Panc1 (cell line): ENCODE data around the gene ZBTB7C. TPM values are rescaled to one million over a fixed set of nuclear protein-coding genes. Genes with fewer than 3 reads are reported as not detected.

Source experiments
- ATAC-seq: fragments of 200-7000 bp; cut with Tn5 transposase; 2 replicates; pipeline ENCODE4 v1.9.1; 2020; ENCODE audit warnings: mild to moderate bottlenecking, moderate library complexity
- BruUV-seq: library from RNA; stranded (reverse); fragments of 400-500 nt; replicated peaks from 2 replicates; lab custom pipeline; 2021; lab: Mats Ljungman, UMichigan
- CTCF ChIA-PET: fragments of 300-600 bp; sonication (Branson Sonifier 250); formaldehyde crosslinking; loops from one replicate; lab custom pipeline; 2022; ENCODE audit warnings: antibody characterized with exemption; lab: Charles Lee
- POLR2A ChIA-PET: fragments of 300-600 bp; sonication (Branson Sonifier 250); formaldehyde crosslinking; loops from one replicate; lab custom pipeline; 2022; ENCODE audit warnings: antibody characterized with exemption; lab: Charles Lee
- DNase-seq: peaks from one replicate; pipeline ENCODE4 v3.0.0-alpha.2; 2010; ENCODE audit warnings: low read depth, low spot score
- H3K27ac ChIP-seq: 2 replicates; pipeline ENCODE4 v1.5.1; 2011; ENCODE audit warnings: mild to moderate bottlenecking, low read length, inconsistent platforms
- H3K27me3 ChIP-seq: fragments of 200-500 bp; sonication (Bioruptor generic); 2 replicates; pipeline ENCODE4 v1.6.0; 2014; ENCODE audit warnings: low read length, inconsistent platforms; ENCODE audit not compliant: control insufficient read depth, insufficient read depth
- H3K36me3 ChIP-seq: fragments of 200-500 bp; sonication (Bioruptor generic); 2 replicates; pipeline ENCODE4 v1.5.1; 2014; ENCODE audit warnings: inconsistent platforms, mild to moderate bottlenecking, low read length, moderate library complexity; ENCODE audit not compliant: control insufficient read depth, insufficient read depth
- H3K4me1 ChIP-seq: 2 replicates; pipeline ENCODE4 v1.5.1; 2011; ENCODE audit warnings: inconsistent platforms, mild to moderate bottlenecking, low read length, moderate library complexity; ENCODE audit not compliant: control insufficient read depth, insufficient read depth
- H3K4me3 ChIP-seq, 2 experiments: 2 replicates each; pipeline ENCODE4 v1.5.1; 2011 to 2012; ENCODE audit warnings: low read depth in 2 of 2, low read length in 2 of 2, mild to moderate bottlenecking in 2 of 2, inconsistent platforms in 1 of 2, moderate library complexity in 1 of 2
- H3K9me3 ChIP-seq: fragments of 200-500 bp; sonication (Bioruptor generic); 2 replicates; pipeline ENCODE4 v1.5.1; 2014; ENCODE audit warnings: low read depth, mild to moderate bottlenecking, inconsistent platforms, low read length, moderate library complexity; ENCODE audit not compliant: control insufficient read depth, insufficient read depth
- POLR2AphosphoS5 ChIP-seq: IDR thresholded peaks from 2 replicates; pipeline ENCODE4 v1.6.1; 2012; ENCODE audit warnings: mild to moderate bottlenecking, low read depth, low read length, moderate library complexity
- REST ChIP-seq, 2 experiments: IDR thresholded peaks; 2 replicates each; pipeline ENCODE4 v1.6.1; 2011 to 2012; ENCODE audit warnings: low read depth in 2 of 2, control low read depth in 1 of 2, low read length in 1 of 2, mild to moderate bottlenecking in 1 of 2, moderate library complexity in 1 of 2; ENCODE audit not compliant: insufficient read depth in 1 of 2
- SIN3A ChIP-seq: IDR thresholded peaks from 2 replicates; pipeline ENCODE4 v1.6.1; 2012; ENCODE audit warnings: low read depth, mild to moderate bottlenecking, low read length, moderate library complexity, borderline replicate concordance; ENCODE audit not compliant: insufficient read depth
- TCF7L2 ChIP-seq: IDR thresholded peaks from 2 replicates; pipeline ENCODE4 v1.6.1; 2011; ENCODE audit warnings: mild to moderate bottlenecking, low read depth, low read length, inconsistent platforms
- in situ Hi-C: cut with HindIII; loops from 2 replicates; pipeline ENCODE4 v1.10.0; 2016; ENCODE audit warnings: low sequenced_read_pairs, low pct_unique_long_range_greater_than_20kb
- intact Hi-C: fragments of 100-400 bp; cut with micrococcal nuclease; formaldehyde crosslinking; loops from one replicate; pipeline ENCODE4 v1.10.0; 2022; ENCODE audit not compliant: unreplicated experiment
- total RNA-seq: library from RNA; stranded (reverse); gene quantifications from one replicate; pipeline ENCODE4 v1.2.1, GENCODE V29; 2021; ENCODE audit not compliant: unreplicated experiment
- TF ChIP-seq, protein P1 (sequence below): fragments of 450-650 bp; IDR thresholded peaks from 2 replicates; pipeline ENCODE4 v1.5.1; 2017; ENCODE audit warnings: mild to moderate bottlenecking

ZBTB7C gene
- total RNA-seq, 1 experiment from 2014 or later, result 0.03 TPM

- Histone ChIP-seq H3K4me1 (no peaks in the 10 kb centered on the region), H3K4me3 (no peak overlapping the region)
- no TSS peak for BruUV-seq
Measured at GRCh38 chr18:48060970-48061369, 348.2 kb downstream of the ZBTB7C start.

DNA sequence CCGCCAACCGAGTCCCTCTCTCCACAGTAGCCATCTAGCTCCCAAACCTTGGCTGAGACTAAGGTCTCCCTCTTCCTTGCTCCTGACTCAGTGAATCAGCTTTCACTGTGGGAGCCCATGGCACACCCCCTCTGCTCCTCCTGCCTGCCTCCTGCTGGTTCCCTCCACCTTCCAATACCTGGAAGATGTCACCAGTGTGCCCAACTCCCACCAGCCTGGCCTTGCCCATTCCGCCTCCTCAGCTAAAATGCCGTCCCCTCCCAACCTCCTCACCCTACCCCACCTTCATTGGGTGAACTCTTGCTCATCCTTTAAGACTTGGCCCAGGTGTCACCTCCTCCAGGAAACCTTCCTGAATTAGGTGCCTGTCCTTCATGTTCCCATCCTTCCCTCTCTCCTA lies 348.8 kb downstream of the ZBTB7C start:
- in situ Hi-C loops (no loop called here), intact Hi-C loops (no loop called here)
- no peaks in the 10 kb centered on the region for H3K4me1 ChIP-seq
- H3K9me3 ChIP-seq, result no peaks in the 10 kb centered on the region
- DNase-seq, result no peak
- ATAC-seq, result no peak
- no peaks in the 10 kb centered on the region for H3K36me3 ChIP-seq
- no TSS peak for BruUV-seq
- TF ChIP-seq POLR2AphosphoS5 (no peak), SIN3A (no peak), REST (IDR thresholded peaks at IDR 0.05; ENCODE audit: insufficient read depth in 1 of 2, low read depth in 2 of 2, low read length in 1 of 2) (no peak), TCF7L2 (no peak)
- TF ChIP-seq, protein P1, sequence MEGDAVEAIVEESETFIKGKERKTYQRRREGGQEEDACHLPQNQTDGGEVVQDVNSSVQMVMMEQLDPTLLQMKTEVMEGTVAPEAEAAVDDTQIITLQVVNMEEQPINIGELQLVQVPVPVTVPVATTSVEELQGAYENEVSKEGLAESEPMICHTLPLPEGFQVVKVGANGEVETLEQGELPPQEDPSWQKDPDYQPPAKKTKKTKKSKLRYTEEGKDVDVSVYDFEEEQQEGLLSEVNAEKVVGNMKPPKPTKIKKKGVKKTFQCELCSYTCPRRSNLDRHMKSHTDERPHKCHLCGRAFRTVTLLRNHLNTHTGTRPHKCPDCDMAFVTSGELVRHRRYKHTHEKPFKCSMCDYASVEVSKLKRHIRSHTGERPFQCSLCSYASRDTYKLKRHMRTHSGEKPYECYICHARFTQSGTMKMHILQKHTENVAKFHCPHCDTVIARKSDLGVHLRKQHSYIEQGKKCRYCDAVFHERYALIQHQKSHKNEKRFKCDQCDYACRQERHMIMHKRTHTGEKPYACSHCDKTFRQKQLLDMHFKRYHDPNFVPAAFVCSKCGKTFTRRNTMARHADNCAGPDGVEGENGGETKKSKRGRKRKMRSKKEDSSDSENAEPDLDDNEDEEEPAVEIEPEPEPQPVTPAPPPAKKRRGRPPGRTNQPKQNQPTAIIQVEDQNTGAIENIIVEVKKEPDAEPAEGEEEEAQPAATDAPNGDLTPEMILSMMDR, result no peak
- no peaks in the 10 kb centered on the region; the same call in 1 of the 2 replicates for H3K27me3 ChIP-seq
- ChIA-PET CTCF (no interaction called here), POLR2A (no interaction called here)
- no peak overlapping the region for H3K4me3 ChIP-seq
- no peak overlapping the region for H3K27ac ChIP-seq

More at GRCh38 chr18:48060970-48061369, 348.2 kb downstream of the ZBTB7C start:
- no peaks in the 10 kb centered on the region for H3K36me3 ChIP-seq
- no peak for DNase-seq
- in situ Hi-C loops, result no loop called here
- TF ChIP-seq TCF7L2 (no peak), SIN3A (no peak)
- POLR2A ChIA-PET, result no interaction called here
- CTCF ChIA-PET, result no interaction called here
- H3K27me3 ChIP-seq, result no peaks in the 10 kb centered on the region; the same call in 1 of the 2 replicates
- ATAC-seq, result no peak
- intact Hi-C loops, result no loop called here
- H3K9me3 ChIP-seq, result no peaks in the 10 kb centered on the region
- H3K27ac ChIP-seq, result no peak overlapping the region

DNA sequence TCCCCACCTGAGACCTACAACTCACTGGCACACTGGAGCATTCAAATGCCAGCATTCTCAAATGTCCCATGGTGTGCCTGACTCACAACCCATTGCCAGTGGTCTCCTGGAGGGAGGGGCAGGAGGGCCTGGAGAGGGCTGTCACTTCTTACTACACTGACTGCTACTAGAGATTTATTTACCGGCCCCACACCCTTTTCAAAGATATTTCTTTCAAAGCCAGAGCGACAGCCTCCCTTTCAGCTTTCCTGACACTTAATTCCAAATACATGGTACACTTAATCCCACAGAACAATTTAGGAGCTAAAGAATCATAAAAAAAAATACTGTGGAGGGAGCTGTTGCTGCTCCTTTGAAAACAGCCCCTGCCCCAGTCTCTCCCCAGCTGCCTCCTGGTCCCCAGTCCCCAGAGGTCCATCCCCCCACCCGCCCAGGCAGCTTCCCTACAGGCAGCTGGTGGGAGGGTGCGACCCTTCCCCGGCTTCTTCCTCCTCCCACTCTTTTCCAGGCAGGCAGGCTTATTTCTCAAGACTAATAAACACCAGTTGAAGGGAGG lies 349.6 kb downstream of the ZBTB7C start:
- Histone ChIP-seq H3K36me3 (no peaks in the 10 kb centered on the region), H3K4me1 (no peaks in the 10 kb centered on the region), H3K27ac (no peak overlapping the region), H3K9me3 (no peaks in the 10 kb centered on the region), H3K27me3 (no peaks in the 10 kb centered on the region; the same call in 1 of the 2 replicates), H3K4me3 (no peak overlapping the region)
- POLR2A ChIA-PET, result no interaction called here
- ATAC-seq, result no peak
- intact Hi-C loops, result no loop called here
- CTCF ChIA-PET, result no interaction called here
- in situ Hi-C loops, result no loop called here
- TF ChIP-seq SIN3A (no peak), REST (IDR thresholded peaks at IDR 0.05; ENCODE audit: insufficient read depth in 1 of 2, low read depth in 2 of 2, low read length in 1 of 2) (no peak), TCF7L2 (no peak), POLR2AphosphoS5 (no peak)
- TF ChIP-seq, protein P1, result no peak
- no peak for DNase-seq
- BruUV-seq, result no TSS peak
